OCI-LY1 (cell line): ENCODE data around the gene CTCF.

Source experiments
- H2AFZ ChIP-seq: fragments of 200-600 bp; sonication (generic), shearing (Covaris generic); 2 replicates; pipeline ENCODE4 v1.6.0; 2014; ENCODE audit warnings: antibody characterized with exemption, mild to moderate bottlenecking, low read length
- H3F3A ChIP-seq: fragments of 200-600 bp; sonication (generic), shearing (Covaris generic); 2 replicates; pipeline ENCODE4 v1.6.0; 2014; ENCODE audit warnings: mild to moderate bottlenecking, antibody characterized with exemption, low read length, moderate library complexity; ENCODE audit not compliant: insufficient read depth
- H3K27ac ChIP-seq: fragments of 200-600 bp; sonication (generic); 2 replicates; pipeline ENCODE4 v1.5.1; 2014; ENCODE audit warnings: low read length, mixed run types, mild to moderate bottlenecking, low read depth; ENCODE audit not compliant: poor library complexity, severe bottlenecking
- H3K27me3 ChIP-seq: fragments of 200-600 bp; sonication (generic); 2 replicates; pipeline ENCODE4 v1.6.0; 2014; ENCODE audit warnings: antibody characterized with exemption, mild to moderate bottlenecking, low read length, moderate library complexity; ENCODE audit not compliant: insufficient read depth
- H3K36me3 ChIP-seq: fragments of 200-600 bp; sonication (generic); 2 replicates; pipeline ENCODE4 v1.6.1; 2014; ENCODE audit warnings: mild to moderate bottlenecking, antibody characterized with exemption, low read length, moderate library complexity, mixed read lengths; ENCODE audit not compliant: insufficient read depth
- H3K4me1 ChIP-seq: fragments of 200-600 bp; sonication (generic); 2 replicates; pipeline ENCODE4 v1.5.1; 2014; ENCODE audit warnings: mild to moderate bottlenecking, low read length, moderate library complexity; ENCODE audit not compliant: insufficient read depth, severe bottlenecking
- H3K4me2 ChIP-seq: fragments of 200-600 bp; sonication (generic), shearing (Covaris generic); 2 replicates; pipeline ENCODE4 v1.6.1; 2014; ENCODE audit warnings: low read length
- H3K4me3 ChIP-seq: fragments of 200-600 bp; sonication (generic); 2 replicates; pipeline ENCODE4 v1.5.1; 2014; ENCODE audit warnings: low read length, low read depth, mild to moderate bottlenecking, mixed read lengths; ENCODE audit not compliant: poor library complexity, severe bottlenecking
- H3K79me2 ChIP-seq: fragments of 200-600 bp; shearing (Covaris generic); 2 replicates; pipeline ENCODE4 v1.6.1; 2016; ENCODE audit warnings: mixed run types, low read length, mixed read lengths; ENCODE audit not compliant: insufficient read depth
- H3K9ac ChIP-seq: fragments of 200-600 bp; sonication (generic), shearing (Covaris generic); 2 replicates; pipeline ENCODE4 v1.6.1; 2014; ENCODE audit warnings: mild to moderate bottlenecking, low read length, mixed read lengths
- H3K9me2 ChIP-seq: fragments of 200-600 bp; sonication (generic), shearing (Covaris generic); 2 replicates; pipeline ENCODE4 v1.6.1; 2014; ENCODE audit warnings: low read depth, mild to moderate bottlenecking, low read length, mixed read lengths
- H3K9me3 ChIP-seq: fragments of 200-600 bp; shearing (Covaris generic); 2 replicates; pipeline ENCODE4 v1.6.1; 2014; ENCODE audit warnings: low read length, mixed read lengths
- H4K20me1 ChIP-seq: fragments of 200-600 bp; sonication (generic), shearing (Covaris generic); 2 replicates; pipeline ENCODE4 v1.6.0; 2016; ENCODE audit warnings: mild to moderate bottlenecking, low read length; ENCODE audit not compliant: insufficient read depth
- EZH2 ChIP-seq: fragments of 200-600 bp; sonication (generic), shearing (Covaris generic); IDR thresholded peaks from 2 replicates; pipeline ENCODE4 v1.8.0; 2017; ENCODE audit warnings: borderline replicate concordance, mixed run types, mild to moderate bottlenecking, antibody characterized with exemption, low read length, moderate library complexity, mixed read lengths
- TF ChIP-seq, protein P1 (sequence below): fragments of 200-600 bp; sonication (generic), shearing (Covaris generic); IDR thresholded peaks from 2 replicates; pipeline ENCODE4 v1.5.1; 2017; ENCODE audit warnings: mild to moderate bottlenecking, antibody characterized with exemption, low read length, moderate library complexity, mixed read lengths

The CTCF gene

DNA sequence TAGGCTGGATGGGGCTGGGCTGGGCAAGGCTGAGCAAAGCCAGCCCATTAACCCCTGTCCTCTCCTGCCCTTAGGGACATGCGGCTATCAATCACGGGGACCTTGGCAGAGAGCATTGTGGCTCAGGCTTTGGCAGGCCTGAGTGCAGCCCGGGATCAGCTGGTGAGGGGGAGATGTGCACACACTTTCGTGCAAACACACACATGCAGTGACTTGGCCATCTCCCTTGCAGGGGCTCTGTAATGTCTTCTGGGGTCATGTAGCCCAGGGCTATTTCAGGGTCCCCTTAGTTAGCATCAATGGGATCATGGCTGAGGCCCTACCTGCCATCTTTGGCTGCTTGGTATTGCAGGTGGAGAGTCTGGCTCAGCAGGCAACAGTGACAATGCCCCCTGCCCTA lies 89.5 kb downstream of the CTCF start:
- no peak for TF ChIP-seq EZH2
- TF ChIP-seq, protein P1, sequence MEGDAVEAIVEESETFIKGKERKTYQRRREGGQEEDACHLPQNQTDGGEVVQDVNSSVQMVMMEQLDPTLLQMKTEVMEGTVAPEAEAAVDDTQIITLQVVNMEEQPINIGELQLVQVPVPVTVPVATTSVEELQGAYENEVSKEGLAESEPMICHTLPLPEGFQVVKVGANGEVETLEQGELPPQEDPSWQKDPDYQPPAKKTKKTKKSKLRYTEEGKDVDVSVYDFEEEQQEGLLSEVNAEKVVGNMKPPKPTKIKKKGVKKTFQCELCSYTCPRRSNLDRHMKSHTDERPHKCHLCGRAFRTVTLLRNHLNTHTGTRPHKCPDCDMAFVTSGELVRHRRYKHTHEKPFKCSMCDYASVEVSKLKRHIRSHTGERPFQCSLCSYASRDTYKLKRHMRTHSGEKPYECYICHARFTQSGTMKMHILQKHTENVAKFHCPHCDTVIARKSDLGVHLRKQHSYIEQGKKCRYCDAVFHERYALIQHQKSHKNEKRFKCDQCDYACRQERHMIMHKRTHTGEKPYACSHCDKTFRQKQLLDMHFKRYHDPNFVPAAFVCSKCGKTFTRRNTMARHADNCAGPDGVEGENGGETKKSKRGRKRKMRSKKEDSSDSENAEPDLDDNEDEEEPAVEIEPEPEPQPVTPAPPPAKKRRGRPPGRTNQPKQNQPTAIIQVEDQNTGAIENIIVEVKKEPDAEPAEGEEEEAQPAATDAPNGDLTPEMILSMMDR = no peak
- H3K4me3 ChIP-seq = no peak overlapping the region
- no peaks in the 10 kb centered on the region for H3K27me3 ChIP-seq
- H3K9me3 ChIP-seq = no peaks in the 10 kb centered on the region
- no peaks in the 10 kb centered on the region for H3K9me2 ChIP-seq
- no peak overlapping the region for H3K4me2 ChIP-seq
- peaks cover 3% of the 10 kb centered on the region for H3K4me1 ChIP-seq
- H3K79me2 ChIP-seq = no peaks in the 10 kb centered on the region
- H3K27ac ChIP-seq = no peak overlapping the region
- H4K20me1 ChIP-seq = no peaks in the 10 kb centered on the region
- H3K9ac ChIP-seq = no peak overlapping the region
- H2AFZ ChIP-seq = no peak overlapping the region
- H3F3A ChIP-seq = no peaks in the 10 kb centered on the region
- peaks cover 80% of the 10 kb centered on the region for H3K36me3 ChIP-seq

DNA sequence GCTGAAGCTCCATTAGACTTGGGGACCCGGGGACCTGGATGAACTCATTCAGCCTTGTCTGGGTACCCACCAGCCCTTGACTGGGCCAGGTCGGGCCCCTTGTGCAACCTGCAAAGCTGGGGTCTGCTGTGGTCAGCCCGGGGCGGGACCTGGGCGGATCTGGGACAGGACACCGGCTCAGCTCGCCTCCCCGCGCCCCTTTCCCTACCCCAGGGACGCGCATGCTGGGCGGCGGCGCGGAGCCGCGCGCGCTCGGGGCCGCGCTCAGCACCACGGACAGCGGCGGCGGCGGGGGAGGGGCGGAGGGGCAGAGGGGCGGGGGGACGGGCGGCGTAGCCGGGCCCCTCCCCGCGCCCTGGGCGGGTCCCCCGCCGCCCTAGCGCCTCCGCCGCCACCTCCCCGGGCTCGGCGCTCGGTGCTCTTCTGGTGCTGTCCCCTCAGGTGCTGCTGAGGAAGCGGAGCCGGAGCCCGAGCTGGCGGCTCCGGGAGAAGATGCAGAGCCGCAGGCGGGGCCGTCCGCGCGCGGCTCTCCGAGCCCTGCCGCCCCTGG lies 90.3 kb downstream of the CTCF start:
- H4K20me1 ChIP-seq = no peaks in the 10 kb centered on the region
- no peak overlapping the region for H2AFZ ChIP-seq
- H3K9ac ChIP-seq = no peak overlapping the region
- no peaks in the 10 kb centered on the region for H3K9me2 ChIP-seq
- no peaks in the 10 kb centered on the region for H3K9me3 ChIP-seq
- H3K4me1 ChIP-seq = no peaks in the 10 kb centered on the region
- no peak overlapping the region for H3K27ac ChIP-seq
- no peak overlapping the region for H3K4me3 ChIP-seq
- no peaks in the 10 kb centered on the region for H3K79me2 ChIP-seq
- H3K36me3 ChIP-seq = peaks cover 81% of the 10 kb centered on the region
- no peaks in the 10 kb centered on the region for H3F3A ChIP-seq
- TF ChIP-seq, protein P1 = no peak
- no peak for TF ChIP-seq EZH2
- no peaks in the 10 kb centered on the region for H3K27me3 ChIP-seq
- no peak overlapping the region for H3K4me2 ChIP-seq

DNA sequence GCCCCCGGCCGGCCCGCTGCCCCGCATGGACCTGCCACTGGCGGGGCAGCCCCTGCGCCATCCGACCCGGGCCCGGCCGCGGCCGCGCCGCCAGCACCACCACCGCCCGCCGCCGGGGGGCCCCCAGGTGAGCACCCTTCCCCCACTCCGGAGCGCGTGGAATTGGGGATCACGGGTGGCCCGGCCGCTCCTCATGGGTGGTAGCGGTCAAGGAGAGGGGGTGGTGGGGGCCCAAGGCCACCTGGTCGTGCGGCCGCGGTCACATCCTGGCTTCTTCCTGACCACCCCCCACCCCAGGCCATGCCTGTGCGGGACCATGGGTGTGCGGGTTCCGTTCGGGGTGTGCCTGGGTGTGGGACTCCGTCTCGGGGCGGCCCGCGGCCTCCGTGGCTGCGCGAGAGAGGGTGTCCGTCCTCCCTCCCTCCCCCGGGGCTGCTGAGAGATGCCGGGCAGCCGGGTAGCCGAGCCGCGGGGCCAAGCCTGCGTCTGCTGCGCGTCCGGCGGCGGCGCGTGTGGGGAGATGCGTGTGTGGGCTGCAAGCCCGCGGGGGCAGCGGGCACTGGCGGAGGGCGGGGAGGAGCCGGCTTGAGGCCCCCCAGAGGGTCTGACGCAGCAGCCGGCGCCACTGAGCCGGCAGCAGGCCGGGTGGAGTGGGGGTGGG lies 90.9 kb downstream of the CTCF start:
- H3K9me2 ChIP-seq = no peaks in the 10 kb centered on the region
- no peak overlapping the region for H2AFZ ChIP-seq
- no peak overlapping the region for H3K4me2 ChIP-seq
- H4K20me1 ChIP-seq = no peaks in the 10 kb centered on the region
- H3K4me3 ChIP-seq = no peak overlapping the region
- H3K79me2 ChIP-seq = no peaks in the 10 kb centered on the region
- H3K9ac ChIP-seq = no peak overlapping the region
- TF ChIP-seq EZH2 = no peak
- TF ChIP-seq, protein P1 = no peak
- peaks cover 86% of the 10 kb centered on the region for H3K36me3 ChIP-seq
- H3K4me1 ChIP-seq = peaks cover under 1% of the 10 kb centered on the region
- H3K27me3 ChIP-seq = no peaks in the 10 kb centered on the region
- no peaks in the 10 kb centered on the region for H3K9me3 ChIP-seq
- no peak overlapping the region for H3K27ac ChIP-seq
- H3F3A ChIP-seq = no peaks in the 10 kb centered on the region
